ENCODE data around the gene LCN12.

DNA sequence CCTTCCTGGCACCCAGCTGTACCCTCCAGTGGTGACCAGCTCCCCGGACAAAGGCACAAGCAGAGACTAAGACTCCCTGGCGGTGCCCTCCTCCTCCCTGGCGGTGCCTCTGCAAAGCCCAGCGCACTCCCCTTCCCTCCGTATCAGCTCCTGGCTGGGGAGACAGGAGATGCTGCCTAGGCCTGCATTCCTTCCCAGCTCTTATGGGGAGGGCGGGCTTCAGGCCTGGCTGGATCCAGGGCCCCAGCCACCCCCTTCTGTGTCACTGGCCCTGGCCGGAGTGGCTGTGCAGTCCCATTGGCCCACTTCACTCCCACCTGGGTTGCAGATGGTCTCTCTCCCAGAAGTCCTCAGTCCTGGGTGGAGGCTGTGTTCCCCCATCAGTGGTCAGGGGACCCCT lies 6.4 kb downstream of the LCN12 start:
- TF ChIP-seq, protein P1, sequence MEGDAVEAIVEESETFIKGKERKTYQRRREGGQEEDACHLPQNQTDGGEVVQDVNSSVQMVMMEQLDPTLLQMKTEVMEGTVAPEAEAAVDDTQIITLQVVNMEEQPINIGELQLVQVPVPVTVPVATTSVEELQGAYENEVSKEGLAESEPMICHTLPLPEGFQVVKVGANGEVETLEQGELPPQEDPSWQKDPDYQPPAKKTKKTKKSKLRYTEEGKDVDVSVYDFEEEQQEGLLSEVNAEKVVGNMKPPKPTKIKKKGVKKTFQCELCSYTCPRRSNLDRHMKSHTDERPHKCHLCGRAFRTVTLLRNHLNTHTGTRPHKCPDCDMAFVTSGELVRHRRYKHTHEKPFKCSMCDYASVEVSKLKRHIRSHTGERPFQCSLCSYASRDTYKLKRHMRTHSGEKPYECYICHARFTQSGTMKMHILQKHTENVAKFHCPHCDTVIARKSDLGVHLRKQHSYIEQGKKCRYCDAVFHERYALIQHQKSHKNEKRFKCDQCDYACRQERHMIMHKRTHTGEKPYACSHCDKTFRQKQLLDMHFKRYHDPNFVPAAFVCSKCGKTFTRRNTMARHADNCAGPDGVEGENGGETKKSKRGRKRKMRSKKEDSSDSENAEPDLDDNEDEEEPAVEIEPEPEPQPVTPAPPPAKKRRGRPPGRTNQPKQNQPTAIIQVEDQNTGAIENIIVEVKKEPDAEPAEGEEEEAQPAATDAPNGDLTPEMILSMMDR (IDR thresholded peaks at IDR 0.05): no peak
- no peak for TF ChIP-seq POLR2A (IDR thresholded peaks at IDR 0.05)
